ENCODE data around the gene RTL1.

Gene RTL1

DNA sequence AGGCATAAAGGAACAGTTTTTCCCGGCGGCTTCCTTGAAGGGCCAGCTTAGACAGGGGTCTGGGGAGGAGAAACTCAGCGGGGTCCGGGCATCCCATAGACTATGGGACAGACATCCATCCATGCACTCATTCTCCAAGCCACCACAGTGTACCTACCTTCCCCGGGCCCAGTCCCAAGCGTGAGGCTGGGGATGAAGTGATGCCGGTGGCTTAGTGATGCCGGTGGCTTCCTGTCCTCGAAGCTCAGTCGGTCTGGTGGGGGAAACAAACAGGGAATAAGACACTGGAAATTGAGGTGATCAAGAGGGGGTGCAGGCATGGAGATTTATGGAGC is 421 bp downstream of the RTL1 start:
- H3K4me3 ChIP-seq (ENCODE audit: low read length), result no peak overlapping the region
- no peak for TF ChIP-seq CTCF (IDR thresholded peaks at IDR 0.05; ENCODE audit: insufficient read depth, low read depth, low read length, missing control alignments)
- no peak for DNase-seq (ENCODE audit: low read depth)

DNA sequence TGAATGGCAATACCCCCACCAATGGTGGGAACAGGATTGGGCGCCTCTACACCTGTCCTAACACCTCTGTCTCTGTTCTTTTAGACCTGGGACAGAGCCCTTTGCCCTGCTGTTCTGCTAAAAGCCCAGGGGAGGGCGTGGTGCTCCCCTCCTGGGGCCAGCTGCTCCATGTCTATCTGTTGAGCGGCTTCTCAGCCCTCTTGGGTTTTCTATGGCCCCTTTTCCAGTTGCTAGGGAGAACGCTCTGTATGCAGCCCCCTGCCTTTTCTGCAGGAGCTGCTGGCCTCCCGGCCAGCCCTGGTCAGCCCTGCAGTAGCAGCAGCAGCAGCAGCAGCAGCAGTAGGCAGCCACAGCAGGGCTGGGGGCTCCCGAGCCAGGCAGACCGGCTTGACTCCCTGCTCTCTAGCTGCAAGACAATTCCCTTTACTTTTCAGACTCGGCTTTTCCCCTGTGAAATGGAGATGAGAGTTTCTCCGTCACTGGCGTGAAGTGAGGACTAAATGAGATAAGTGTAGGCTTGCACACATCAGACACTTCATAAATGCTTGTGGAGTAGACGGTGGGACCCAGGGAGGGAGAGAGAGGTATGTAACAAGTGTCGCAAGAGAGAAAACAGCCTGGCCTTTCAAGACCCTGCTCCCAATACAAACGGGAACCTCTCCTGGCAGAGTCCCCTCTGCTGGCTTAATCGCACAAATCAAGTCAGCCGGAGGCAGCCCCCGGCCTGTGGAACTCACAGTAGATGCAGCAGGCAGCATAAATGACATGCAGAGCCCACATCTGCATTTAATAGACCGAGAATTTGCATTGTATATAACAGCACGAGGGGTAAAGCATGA is 1.0 kb downstream of the RTL1 start:
- no peak for DNase-seq (ENCODE audit: low read depth)
- no peak for TF ChIP-seq CTCF (IDR thresholded peaks at IDR 0.05; ENCODE audit: insufficient read depth, low read depth, low read length, missing control alignments)
- H3K4me3 ChIP-seq (ENCODE audit: low read length), result no peak overlapping the region

DNA sequence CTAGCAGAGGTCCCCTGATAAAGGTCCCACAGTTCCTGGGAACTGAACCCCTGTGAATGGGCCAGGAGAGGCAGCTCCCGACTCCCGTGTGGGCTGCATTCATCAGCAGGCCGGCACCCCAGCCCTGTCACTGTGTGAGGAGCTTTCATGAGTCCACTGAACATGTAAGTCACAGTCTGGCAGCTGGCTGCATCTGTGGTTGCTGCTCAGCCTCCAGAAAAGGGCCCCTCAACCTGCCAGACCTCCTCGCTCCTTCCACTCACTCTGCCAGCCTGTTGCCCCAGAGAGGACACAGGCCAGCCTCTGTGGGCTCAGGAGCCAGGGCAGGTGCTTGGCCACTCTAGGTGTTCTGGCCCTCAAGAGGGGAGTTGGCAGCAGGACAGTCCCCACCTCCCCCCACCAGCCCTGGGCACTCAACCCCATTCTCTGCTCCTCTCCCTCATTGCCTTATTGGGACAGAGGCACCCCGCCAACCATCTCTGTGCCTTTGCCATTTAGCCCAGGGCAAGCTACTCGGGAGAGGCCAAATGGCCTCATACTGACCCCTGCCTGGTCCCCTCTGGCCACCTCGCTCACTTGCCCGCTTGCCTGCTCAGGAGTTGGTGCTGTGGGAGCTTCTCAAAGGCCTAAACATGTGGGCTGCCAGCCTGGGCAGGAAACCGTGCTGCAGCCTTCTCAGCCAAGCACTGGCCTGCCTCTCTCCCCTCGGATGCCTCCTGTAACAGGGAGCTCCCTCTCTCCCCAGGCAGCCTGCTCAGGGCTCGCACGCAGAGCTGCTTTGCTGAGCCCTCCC is 1.9 kb downstream of the RTL1 start:
- no peak for DNase-seq (ENCODE audit: low read depth)
- no peak overlapping the region for H3K4me3 ChIP-seq (ENCODE audit: low read length)
- TF ChIP-seq CTCF (IDR thresholded peaks at IDR 0.05; ENCODE audit: insufficient read depth, low read depth, low read length, missing control alignments), result no peak

- H3K4me3 ChIP-seq (ENCODE audit: low read length), result no peak overlapping the region
- TF ChIP-seq CTCF (IDR thresholded peaks at IDR 0.05; ENCODE audit: insufficient read depth, low read depth, low read length, missing control alignments), result peak; percentile 39
- DNase-seq (ENCODE audit: low read depth), result peak; percentile 33
Measured at GRCh38 chr14:100900837-100901390, 2.6 kb downstream of the RTL1 start.

DNA sequence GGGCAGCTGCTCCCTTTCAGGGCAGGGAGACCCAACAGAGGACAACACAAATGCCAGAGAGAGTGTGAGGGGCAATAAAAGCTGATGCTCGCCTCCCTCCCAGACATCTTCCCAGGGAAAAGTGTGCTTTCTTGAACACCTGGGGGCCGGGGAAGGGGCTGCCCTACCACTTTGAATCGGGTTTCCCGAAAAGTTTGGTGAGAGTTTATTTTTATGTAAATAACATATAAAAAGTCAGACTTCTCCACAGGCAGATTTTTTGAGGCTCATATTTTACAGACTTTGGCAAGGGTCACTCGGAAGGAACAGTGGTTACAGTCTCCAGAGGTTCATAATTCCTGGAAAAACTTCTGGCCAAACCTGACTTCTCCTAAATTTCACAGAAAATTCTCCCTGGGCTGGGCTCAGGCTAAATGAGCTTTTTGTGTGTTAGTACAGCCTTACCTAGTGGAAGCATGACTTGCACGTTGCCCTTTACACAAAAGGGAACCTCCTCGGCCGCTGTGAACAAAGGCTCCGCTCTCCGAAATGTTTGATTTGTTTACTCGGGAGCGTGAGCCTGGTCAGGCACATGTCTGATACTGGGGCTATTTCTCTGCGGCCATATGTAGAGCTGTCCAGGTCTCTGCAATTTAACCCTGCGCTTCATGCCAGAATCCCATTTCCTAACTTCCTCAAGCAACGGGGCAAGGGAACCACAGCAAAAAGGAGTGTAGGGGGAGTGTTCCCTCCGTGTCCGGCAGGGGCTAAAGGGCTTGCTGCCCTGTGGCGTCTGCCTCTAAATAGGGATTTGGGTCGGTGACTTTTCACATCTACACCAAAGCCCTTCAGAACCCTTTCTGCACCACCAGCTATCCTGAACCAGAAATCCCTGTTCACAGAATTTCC is 3.4 kb downstream of the RTL1 start:
- H3K4me3 ChIP-seq (ENCODE audit: low read length), result no peak overlapping the region
- DNase-seq (ENCODE audit: low read depth), result no peak
- TF ChIP-seq CTCF (IDR thresholded peaks at IDR 0.05; ENCODE audit: insufficient read depth, low read depth, low read length, missing control alignments), result no peak
